Thymus (tissue), 11 donors: ENCODE measurements around the gene DNAH14. TPM values are rescaled to one million over a fixed set of nuclear protein-coding genes. Genes with fewer than 3 reads are reported as not detected.
"Not testable (repeated sequence)": the region's sequence is repeated elsewhere in the genome, so short reads cannot be mapped to it uniquely, and the experiment has no call there.

Experiments used
- DNase-seq, 9 donors: peaks; one replicate each; pipeline ENCODE4 v3.0.0-alpha.2; 2013; ENCODE audit warnings: low spot score in 9 of 9, low read depth in 6 of 9, missing footprints in 1 of 9
- H3K27ac ChIP-seq, 2 donors: one replicate each; pipeline ENCODE4 v1.5.1; 2013; ENCODE audit warnings: control low read depth in 1 of 2, low read depth in 1 of 2, low read length in 1 of 2, mild to moderate bottlenecking in 1 of 2, moderate library complexity in 1 of 2
- H3K27me3 ChIP-seq, 2 donors: one replicate each; pipeline ENCODE4 v1.5.1; 2013; ENCODE audit warnings: low read length in 1 of 2; ENCODE audit not compliant: control insufficient read depth in 2 of 2, insufficient read depth in 1 of 2
- H3K36me3 ChIP-seq, 2 donors: one replicate each; pipeline ENCODE4 v1.5.1; 2013; ENCODE audit warnings: low read length in 1 of 2, mild to moderate bottlenecking in 1 of 2, moderate library complexity in 1 of 2; ENCODE audit not compliant: control insufficient read depth in 2 of 2, insufficient read depth in 2 of 2
- H3K4me1 ChIP-seq, 2 donors: one replicate each; pipeline ENCODE4 v1.5.1; 2013; ENCODE audit warnings: low read length in 2 of 2; ENCODE audit not compliant: control insufficient read depth in 2 of 2, insufficient read depth in 2 of 2
- H3K4me3 ChIP-seq, 2 donors: one replicate each; pipeline ENCODE4 v1.5.1; 2013; ENCODE audit warnings: low read length in 2 of 2, control low read depth in 1 of 2, mild to moderate bottlenecking in 1 of 2
- H3K9me3 ChIP-seq, 2 donors: one replicate each; pipeline ENCODE4 v1.5.1; 2013; ENCODE audit warnings: low read length in 1 of 2, mild to moderate bottlenecking in 1 of 2; ENCODE audit not compliant: control insufficient read depth in 2 of 2, insufficient read depth in 1 of 2
- WGBS: extraction: QIAGEN DNeasy Blood & Tissue Kit; methylation state at CpG from one replicate; pipeline ENCODE4 v1.1.7; 2013; 5-methylcytosine and 5-hydroxymethylcytosine counted together
- polyA plus RNA-seq: library from polyadenylated mRNA; stranded (reverse); fragments of 200-250 nt; gene quantifications from one replicate; pipeline ENCODE4 v1.2.3, GENCODE V29; 2013
- total RNA-seq: library from RNA; stranded (reverse); fragments of 120-200 nt; gene quantifications from one replicate; pipeline ENCODE4 v1.2.4, GENCODE V29; 2013
- donor health status: healthy.

DNAH14 gene
- total and polyA plus RNA-seq, 2 donors, result 5.0 to 31.9 TPM

- Histone ChIP-seq H3K9me3 (peaks cover 0 to 10% of the 10 kb centered on the region in 2 donors), H3K27me3 (no peaks in the 10 kb centered on the region), H3K4me3 (no peak overlapping the region), H3K4me1 (no peaks in the 10 kb centered on the region), H3K36me3 (no peaks in the 10 kb centered on the region), H3K27ac (no peak overlapping the region)
- DNase-seq, result no peak
- WGBS, result 96% methylated on average over 1 of the region's 1 CpG
These were observed 15.1 kb upstream of the DNAH14 start for GRCh38 chr1:224914292-224914900.

GRCh38 chr1:224919508-224919907, 10.0 kb upstream of the DNAH14 start:
- WGBS, result 96% methylated on average over 4 of the region's 4 CpGs
- H3K36me3 ChIP-seq, result no peaks in the 10 kb centered on the region
- no peaks in the 10 kb centered on the region for H3K27me3 ChIP-seq
- peaks cover 0 to under 1% of the 10 kb centered on the region in 2 donors for H3K9me3 ChIP-seq
- no peak overlapping the region for H3K4me3 ChIP-seq
- H3K4me1 ChIP-seq, result no peaks in the 10 kb centered on the region
- H3K27ac ChIP-seq, result no peak overlapping the region
- no peak for DNase-seq

- Histone ChIP-seq H3K4me1 (no peaks in the 10 kb centered on the region), H3K36me3 (no peaks in the 10 kb centered on the region), H3K9me3 (no peaks in the 10 kb centered on the region), H3K4me3 (no peak overlapping the region), H3K27me3 (no peaks in the 10 kb centered on the region), H3K27ac (no peak overlapping the region)
- no peak for DNase-seq
These were observed 8.5 kb upstream of the DNAH14 start for GRCh38 chr1:224920930-224921329.

GRCh38 chr1:224921354-224921753, 8.1 kb upstream of the DNAH14 start:
- Histone ChIP-seq H3K27ac (no peak overlapping the region), H3K4me1 (no peaks in the 10 kb centered on the region), H3K9me3 (no peaks in the 10 kb centered on the region), H3K36me3 (no peaks in the 10 kb centered on the region), H3K27me3 (no peaks in the 10 kb centered on the region), H3K4me3 (no peak overlapping the region)
- DNase-seq, result no peak
- WGBS, result 97% methylated on average over 3 of the region's 3 CpGs

GRCh38 chr1:224922404-224923164, 6.9 kb upstream of the DNAH14 start:
- WGBS, result 53% methylated on average over 5 of the region's 5 CpGs
- Histone ChIP-seq H3K36me3 (no peaks in the 10 kb centered on the region), H3K9me3 (no peaks in the 10 kb centered on the region), H3K27me3 (no peaks in the 10 kb centered on the region), H3K27ac (no peak overlapping the region), H3K4me3 (no peak overlapping the region), H3K4me1 (no peaks in the 10 kb centered on the region)
- DNase-seq, result peak in 4 of 9 donors; percentile 5 to 53 (median 17)

- Histone ChIP-seq H3K4me3 (no peak overlapping the region), H3K27ac (no peak overlapping the region), H3K9me3 (no peaks in the 10 kb centered on the region), H3K36me3 (no peaks in the 10 kb centered on the region), H3K27me3 (no peaks in the 10 kb centered on the region), H3K4me1 (no peaks in the 10 kb centered on the region)
- no peak for DNase-seq
- whole genome bisulfite sequencing, result 97% methylated on average over 4 of the region's 4 CpGs
These were observed 5.7 kb upstream of the DNAH14 start for GRCh38 chr1:224923726-224924125.

- not testable (repeated sequence) for H3K36me3 ChIP-seq, H3K27me3 ChIP-seq, DNase-seq, H3K4me3 ChIP-seq, H3K9me3 ChIP-seq, H3K4me1 ChIP-seq, H3K27ac ChIP-seq
- 99% methylated on average over 3 of the region's 3 CpGs for WGBS
These were observed 1.8 kb upstream of the DNAH14 start for GRCh38 chr1:224927631-224928030.

- peaks cover 0 to 6% of the 10 kb centered on the region in 2 donors for H3K4me1 ChIP-seq
- H3K4me3 ChIP-seq, result peak overlapping the region in 1 of 2 donors; percentile 57
- peaks cover 0 to 4% of the 10 kb centered on the region in 2 donors for H3K27me3 ChIP-seq
- WGBS, result 93% methylated on average over 4 of the region's 4 CpGs
- no peaks in the 10 kb centered on the region for H3K36me3 ChIP-seq
- H3K27ac ChIP-seq, result no peak overlapping the region
- no peak for DNase-seq
- no peaks in the 10 kb centered on the region for H3K9me3 ChIP-seq
These were observed 569 bp upstream of the DNAH14 start for GRCh38 chr1:224928906-224929305.

GRCh38 chr1:224931605-224932004, 2.1 kb downstream of the DNAH14 start:
- no peaks in the 10 kb centered on the region for H3K9me3 ChIP-seq
- DNase-seq, result no peak
- no peak overlapping the region for H3K27ac ChIP-seq
- 99% methylated on average over 1 of the region's 1 CpG for WGBS
- peaks cover 0 to 4% of the 10 kb centered on the region in 2 donors for H3K27me3 ChIP-seq
- peaks cover 0 to 6% of the 10 kb centered on the region in 2 donors for H3K4me1 ChIP-seq
- H3K36me3 ChIP-seq, result no peaks in the 10 kb centered on the region
- H3K4me3 ChIP-seq, result no peak overlapping the region
